ENCODE results near the gene NCKAP5.

The NCKAP5 gene

GRCh38 chr2:133204421-133204820 lies 363.8 kb downstream of the NCKAP5 start:
- no peak overlapping the region for H3K27ac ChIP-seq
- peaks cover 11% of the 10 kb centered on the region for H3K36me3 ChIP-seq
- no peak overlapping the region for H3K4me3 ChIP-seq (ENCODE audit: low read depth, low read length)
- no peaks in the 10 kb centered on the region for H3K27me3 ChIP-seq (ENCODE audit: insufficient read depth, low read depth, severe bottlenecking)
- no peak for DNase-seq
- TF ChIP-seq CTCF (IDR thresholded peaks at IDR 0.05; ENCODE audit: low read depth, low read length), result no peak
- H3K9me3 ChIP-seq (ENCODE audit: severe bottlenecking), result peaks cover 6% of the 10 kb centered on the region

- no peak overlapping the region for H3K27ac ChIP-seq
- no peaks in the 10 kb centered on the region for H3K9me3 ChIP-seq (ENCODE audit: severe bottlenecking)
- no peak for TF ChIP-seq CTCF (IDR thresholded peaks at IDR 0.05; ENCODE audit: low read depth, low read length)
- no peak for DNase-seq
- H3K36me3 ChIP-seq, result no peaks in the 10 kb centered on the region
- no peak overlapping the region for H3K4me3 ChIP-seq (ENCODE audit: low read depth, low read length)
- H3K27me3 ChIP-seq (ENCODE audit: insufficient read depth, low read depth, severe bottlenecking), result no peaks in the 10 kb centered on the region
Measured at GRCh38 chr2:133200684-133201421, 367.4 kb downstream of the NCKAP5 start.

- H3K9me3 ChIP-seq (ENCODE audit: severe bottlenecking), result no peaks in the 10 kb centered on the region
- H3K27me3 ChIP-seq (ENCODE audit: insufficient read depth, low read depth, severe bottlenecking), result no peaks in the 10 kb centered on the region
- DNase-seq, result no peak
- H3K27ac ChIP-seq, result no peak overlapping the region
- H3K4me3 ChIP-seq (ENCODE audit: low read depth, low read length), result no peak overlapping the region
- TF ChIP-seq CTCF (IDR thresholded peaks at IDR 0.05; ENCODE audit: low read depth, low read length), result no peak
- no peaks in the 10 kb centered on the region for H3K36me3 ChIP-seq
Measured at GRCh38 chr2:133198678-133199077, 369.6 kb downstream of the NCKAP5 start.

GRCh38 chr2:133197156-133197555 lies 371.1 kb downstream of the NCKAP5 start:
- no peak for TF ChIP-seq CTCF (IDR thresholded peaks at IDR 0.05; ENCODE audit: low read depth, low read length)
- H3K4me3 ChIP-seq (ENCODE audit: low read depth, low read length), result no peak overlapping the region
- DNase-seq, result no peak

GRCh38 chr2:133194777-133195335 lies 373.4 kb downstream of the NCKAP5 start:
- Histone ChIP-seq H3K36me3 (no peaks in the 10 kb centered on the region), H3K27ac (no peak overlapping the region), H3K4me3 (ENCODE audit: low read depth, low read length) (no peak overlapping the region), H3K9me3 (ENCODE audit: severe bottlenecking) (peaks cover 3% of the 10 kb centered on the region), H3K27me3 (ENCODE audit: insufficient read depth, low read depth, severe bottlenecking) (no peaks in the 10 kb centered on the region)
- TF ChIP-seq CTCF (IDR thresholded peaks at IDR 0.05; ENCODE audit: low read depth, low read length), result no peak
- DNase-seq, result no peak

More at GRCh38 chr2:133197156-133197555, 371.1 kb downstream of the NCKAP5 start:
- H3K9me3 ChIP-seq (ENCODE audit: severe bottlenecking), result no peaks in the 10 kb centered on the region
- no peaks in the 10 kb centered on the region for H3K27me3 ChIP-seq (ENCODE audit: insufficient read depth, low read depth, severe bottlenecking)
- no peak overlapping the region for H3K27ac ChIP-seq
- no peaks in the 10 kb centered on the region for H3K36me3 ChIP-seq

GRCh38 chr2:133194362-133194655 lies 374.0 kb downstream of the NCKAP5 start:
- Histone ChIP-seq H3K27ac (no peak overlapping the region), H3K4me3 (ENCODE audit: low read depth, low read length) (no peak overlapping the region), H3K27me3 (ENCODE audit: insufficient read depth, low read depth, severe bottlenecking) (no peaks in the 10 kb centered on the region), H3K9me3 (ENCODE audit: severe bottlenecking) (peaks cover 3% of the 10 kb centered on the region), H3K36me3 (no peaks in the 10 kb centered on the region)
- no peak for TF ChIP-seq CTCF (IDR thresholded peaks at IDR 0.05; ENCODE audit: low read depth, low read length)
- no peak for DNase-seq

Measured in WERI-Rb-1 (cell line).